HEK293 (cell line): ENCODE results near the gene CELA2A.
"Not testable (repeated sequence)": the region's sequence is repeated elsewhere in the genome, so short reads cannot be mapped to it uniquely, and the experiment has no call there.

ENCODE experiments used
- CTCF ChIA-PET: fragments of 350-600 bp; formaldehyde crosslinking; extraction: SDS; loops from one replicate; lab custom pipeline; 2021; ENCODE audit warnings: antibody characterized with exemption; lab: Yijun Ruan, JAX
- POLR2A ChIA-PET: fragments of 300-600 bp; formaldehyde crosslinking; extraction: SDS; loops from one replicate; lab custom pipeline; 2020; ENCODE audit warnings: antibody characterized with exemption, inconsistent platforms; lab: Yijun Ruan, JAX
- H3K27ac ChIP-seq: fragments of 200-500 bp; sonication (Bioruptor generic); 2 replicates; pipeline ENCODE4 v1.5.1; 2014; ENCODE audit warnings: low read depth, low read length, control low read depth, inconsistent platforms; ENCODE audit errors: extremely low read depth
- H3K36me3 ChIP-seq, 2 experiments: fragments of 200-500 bp in 1 of 2; sonication (Bioruptor generic) in 1 of 2; 1 replicate in 1 of 2; 2 replicates in 1 of 2; pipeline ENCODE4 v1.5.1; 2014 to 2017; ENCODE audit warnings: inconsistent platforms in 2 of 2, low read length in 2 of 2; ENCODE audit not compliant: control insufficient read depth in 2 of 2, insufficient read depth in 1 of 2
- H3K4me1 ChIP-seq: fragments of 200-500 bp; sonication (Bioruptor generic); 2 replicates; pipeline ENCODE4 v1.5.1; 2014; ENCODE audit warnings: mild to moderate bottlenecking, low read length, inconsistent platforms; ENCODE audit not compliant: control insufficient read depth, insufficient read depth
- H3K4me3 ChIP-seq: 2 replicates; pipeline ENCODE4 v1.5.1; 2011; ENCODE audit warnings: low read depth, mild to moderate bottlenecking, control low read depth, low read length, moderate library complexity
- H3K9me3 ChIP-seq: fragments of 200-500 bp; sonication (Bioruptor generic); 2 replicates; pipeline ENCODE4 v1.5.1; 2014; ENCODE audit warnings: low read depth, low read length, inconsistent platforms; ENCODE audit not compliant: control insufficient read depth, insufficient read depth
- KLF7 ChIP-seq: fragments of 450-650 bp; formaldehyde crosslinking; IDR thresholded peaks from 2 replicates; pipeline ENCODE4 v1.5.1; 2016; ENCODE audit warnings: missing biosample characterization, missing genetic modification characterization, borderline replicate concordance
- TCF7L2 ChIP-seq: IDR thresholded peaks from 2 replicates; pipeline ENCODE4 v1.6.1; 2011; ENCODE audit warnings: low read depth, mild to moderate bottlenecking, inconsistent platforms, low read length, moderate library complexity, borderline replicate concordance
- ZFP69B ChIP-seq: fragments of 450-650 bp; formaldehyde crosslinking; IDR thresholded peaks from 2 replicates; pipeline ENCODE4 v1.5.1; 2016; ENCODE audit warnings: missing biosample characterization, missing genetic modification characterization
- ZNF140 ChIP-seq: fragments of 450-650 bp; formaldehyde crosslinking; IDR thresholded peaks from 2 replicates; pipeline ENCODE4 v1.5.1; 2016; ENCODE audit warnings: missing biosample characterization, missing genetic modification characterization
- ZNF514 ChIP-seq: fragments of 450-650 bp; formaldehyde crosslinking; IDR thresholded peaks from 2 replicates; pipeline ENCODE4 v1.5.1; 2016; ENCODE audit warnings: missing biosample characterization, missing genetic modification characterization
- ZNF530 ChIP-seq: fragments of 450-650 bp; formaldehyde crosslinking; IDR thresholded peaks from 2 replicates; pipeline ENCODE4 v1.5.1; 2016; ENCODE audit warnings: low read depth, missing biosample characterization, missing genetic modification characterization
- ZNF600 ChIP-seq: fragments of 450-650 bp; formaldehyde crosslinking; IDR thresholded peaks from 2 replicates; pipeline ENCODE4 v1.5.1; 2016; ENCODE audit warnings: missing biosample characterization, missing genetic modification characterization
- ZNF629 ChIP-seq: fragments of 450-650 bp; formaldehyde crosslinking; IDR thresholded peaks from 2 replicates; pipeline ENCODE4 v1.5.1; 2017; ENCODE audit warnings: missing biosample characterization, missing genetic modification characterization
- ZNF701 ChIP-seq: fragments of 450-650 bp; formaldehyde crosslinking; IDR thresholded peaks from 2 replicates; pipeline ENCODE4 v1.5.1; 2016; ENCODE audit warnings: missing biosample characterization, missing genetic modification characterization
- ZNF704 ChIP-seq: fragments of 450-650 bp; formaldehyde crosslinking; IDR thresholded peaks from 2 replicates; pipeline ENCODE4 v1.5.1; 2016; ENCODE audit warnings: missing biosample characterization, missing genetic modification characterization
- ZNF776 ChIP-seq: fragments of 450-650 bp; formaldehyde crosslinking; IDR thresholded peaks from 2 replicates; pipeline ENCODE4 v1.5.0; 2017; ENCODE audit warnings: missing biosample characterization, missing genetic modification characterization, borderline replicate concordance

CELA2A gene

DNA sequence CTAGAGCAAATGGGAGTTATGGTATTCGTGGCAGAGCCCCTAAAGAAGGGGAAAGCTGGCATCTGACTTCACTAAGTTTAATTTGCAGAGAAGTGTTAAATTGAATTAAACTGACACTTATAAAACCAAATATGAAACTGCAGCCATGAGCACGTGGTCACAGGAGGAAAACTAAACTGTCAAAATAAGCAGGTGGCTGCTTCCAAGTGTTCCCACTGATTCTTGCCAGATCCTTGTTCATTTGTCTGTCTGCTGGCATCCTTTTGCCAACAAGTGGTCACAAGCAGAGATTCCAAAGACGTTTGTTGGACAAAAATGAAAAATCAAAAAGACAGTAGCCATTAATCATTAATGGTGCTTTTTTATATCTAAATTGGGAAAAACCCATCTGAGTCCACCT lies 12.8 kb downstream of the CELA2A start:
- H3K27ac ChIP-seq = no peak overlapping the region
- ChIA-PET CTCF (interaction anchor here (0.7 kb wide), 2 partner anchors 134 to 1604 kb away, joined by 4 read pairs; no protein-coding TSS in a partner anchor), POLR2A (no interaction called here)
- H3K4me3 ChIP-seq = no peak overlapping the region
- no peak for TF ChIP-seq ZNF514 (tag by site-specific recombination)
- TF ChIP-seq TCF7L2 = no peak
- TF ChIP-seq ZNF776 = no peak
- TF ChIP-seq ZNF704 (tag by site-specific recombination) = no peak
- no peak for TF ChIP-seq ZNF629 (tag by site-specific recombination)
- no peak for TF ChIP-seq ZFP69B (tag by site-specific recombination)
- no peak for TF ChIP-seq ZNF530 (tag by site-specific recombination)
- no peaks in the 10 kb centered on the region for H3K36me3 ChIP-seq
- no peaks in the 10 kb centered on the region for H3K9me3 ChIP-seq
- no peaks in the 10 kb centered on the region for H3K4me1 ChIP-seq

DNA sequence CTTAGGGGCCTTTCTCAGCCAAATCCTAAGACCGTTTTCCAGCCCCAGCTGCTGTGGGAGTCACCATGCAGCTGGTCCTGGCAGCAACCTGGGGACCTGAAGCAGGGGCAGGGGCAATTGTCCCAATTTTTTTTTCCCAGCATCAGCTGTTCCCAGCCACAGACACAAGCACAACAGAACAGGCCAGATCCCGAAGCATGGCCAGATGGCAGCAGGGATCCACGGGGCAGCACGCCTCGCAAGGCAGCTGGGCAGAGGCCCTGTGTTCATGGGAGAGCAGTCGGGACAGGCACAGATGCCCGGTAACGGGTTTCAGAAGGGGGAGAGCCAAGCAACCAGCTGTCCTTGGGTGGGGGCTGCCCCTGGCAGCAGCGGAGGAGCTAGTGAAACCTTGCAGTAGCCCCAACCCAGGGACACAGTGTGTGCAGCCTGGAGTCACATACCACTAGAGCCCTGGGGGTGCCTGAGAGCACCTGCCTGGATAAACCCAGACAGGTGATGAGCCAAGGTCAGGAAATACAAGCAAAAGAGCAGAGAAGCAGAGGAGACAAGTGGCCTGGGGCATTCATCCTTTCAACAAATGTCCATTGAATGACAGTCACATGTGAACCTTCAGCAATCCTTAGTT lies 13.4 kb downstream of the CELA2A start:
- H3K4me1 ChIP-seq, H3K4me3 ChIP-seq, POLR2A ChIA-PET, H3K36me3 ChIP-seq, H3K27ac ChIP-seq, H3K9me3 ChIP-seq: not testable (repeated sequence)
- CTCF ChIA-PET = interaction anchor here (0.7 kb wide), 1 partner anchor 133 kb away, joined by 4 read pairs; no protein-coding TSS in a partner anchor

GRCh38 chr1:15471067-15471466 lies 14.5 kb downstream of the CELA2A start:
- H3K4me3 ChIP-seq, H3K27ac ChIP-seq, CTCF ChIA-PET, H3K9me3 ChIP-seq, POLR2A ChIA-PET, H3K4me1 ChIP-seq, H3K36me3 ChIP-seq: not testable (repeated sequence)

DNA sequence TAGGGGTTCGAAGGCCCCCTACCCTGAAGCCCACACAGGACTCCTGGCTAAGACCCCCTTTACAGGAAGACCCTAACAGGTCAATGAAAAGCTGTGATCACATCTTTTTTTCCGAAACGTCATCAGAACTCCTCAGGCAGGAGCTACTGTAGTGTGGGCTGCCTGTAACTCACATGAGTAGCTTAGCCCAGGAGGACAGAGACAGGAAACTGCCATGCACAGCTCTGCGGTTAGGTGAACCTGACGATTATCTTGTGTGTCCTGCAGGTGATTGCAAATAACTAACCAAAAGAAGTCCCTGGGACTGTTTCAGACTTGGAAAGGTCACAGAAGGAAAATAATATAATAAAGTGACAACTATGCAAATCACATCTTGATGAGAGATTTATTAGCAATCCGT lies 15.2 kb downstream of the CELA2A start:
- H3K27ac ChIP-seq, H3K36me3 ChIP-seq, H3K4me1 ChIP-seq, H3K9me3 ChIP-seq, H3K4me3 ChIP-seq, POLR2A ChIA-PET: not testable (repeated sequence)
- CTCF ChIA-PET = interaction anchor here (0.6 kb wide), 1 partner anchor 81 kb away, joined by 3 read pairs; no protein-coding TSS in a partner anchor

GRCh38 chr1:15472587-15472986 lies 16.1 kb downstream of the CELA2A start:
- no peaks in the 10 kb centered on the region for H3K4me1 ChIP-seq
- no peak overlapping the region for H3K4me3 ChIP-seq
- no peaks in the 10 kb centered on the region for H3K36me3 ChIP-seq
- no peak overlapping the region for H3K27ac ChIP-seq
- H3K9me3 ChIP-seq = no peaks in the 10 kb centered on the region
- ChIA-PET CTCF (no interaction called here), POLR2A (no interaction called here)
- no peak for TF ChIP-seq ZNF701
- TF ChIP-seq ZNF600 (tag by site-specific recombination) = 0 out of 2 replicates have a peak, but pooled peaks have one; percentile 16

DNA sequence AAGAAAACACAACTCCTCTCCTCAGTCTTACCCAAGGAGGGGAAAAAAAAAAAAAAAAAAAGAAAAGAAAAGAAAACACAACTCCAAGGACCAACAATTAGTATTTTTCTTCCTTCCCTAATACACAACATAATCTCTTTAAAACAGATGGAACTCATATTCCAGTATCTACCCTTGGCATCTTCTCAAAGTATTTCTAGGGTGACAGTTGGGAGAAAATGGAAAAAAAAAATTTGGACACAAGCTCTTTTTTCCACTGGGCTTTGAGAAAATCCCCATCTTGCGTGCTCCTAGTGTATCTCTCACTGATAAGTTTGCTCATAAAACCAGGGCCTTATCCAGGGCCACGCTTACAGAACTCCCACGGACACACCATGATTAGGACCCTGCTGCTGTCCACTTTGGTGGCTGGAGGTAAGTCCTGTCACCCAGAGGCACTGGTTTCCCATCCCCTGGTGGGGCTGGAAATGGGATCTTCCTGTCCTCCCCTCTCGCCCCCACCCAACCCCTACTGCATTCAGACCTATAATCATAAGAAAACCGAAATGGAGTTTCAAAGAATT lies 19.3 kb downstream of the CELA2A start, which contains the start of gene CELA2B:
CELA2B (plus strand) TSS at position 353 of the 563 bp plus-strand sequence; CDS start at position 375, 22 bp downstream.
- Histone ChIP-seq H3K36me3 (no peaks in the 10 kb centered on the region), H3K4me1 (no peaks in the 10 kb centered on the region), H3K27ac (no peak within 1 kb of the TSS), H3K9me3 (no peaks in the 10 kb centered on the region), H3K4me3 (no peak within 1 kb of the TSS)
- ChIA-PET CTCF (no interaction called here), POLR2A (no interaction called here)
- TF ChIP-seq KLF7 (tag by site-specific recombination) (no peak), ZNF140 (tag by site-specific recombination) (no peak)
